Measurements from ENCODE around the gene RPL29.
A peak's percentile ranks its signal among the peaks of the same experiment; 100 is the strongest.
"Not testable (repeated sequence)": the region's sequence is repeated elsewhere in the genome, so short reads cannot be mapped to it uniquely, and the experiment has no call there.

RPL29 gene

DNA sequence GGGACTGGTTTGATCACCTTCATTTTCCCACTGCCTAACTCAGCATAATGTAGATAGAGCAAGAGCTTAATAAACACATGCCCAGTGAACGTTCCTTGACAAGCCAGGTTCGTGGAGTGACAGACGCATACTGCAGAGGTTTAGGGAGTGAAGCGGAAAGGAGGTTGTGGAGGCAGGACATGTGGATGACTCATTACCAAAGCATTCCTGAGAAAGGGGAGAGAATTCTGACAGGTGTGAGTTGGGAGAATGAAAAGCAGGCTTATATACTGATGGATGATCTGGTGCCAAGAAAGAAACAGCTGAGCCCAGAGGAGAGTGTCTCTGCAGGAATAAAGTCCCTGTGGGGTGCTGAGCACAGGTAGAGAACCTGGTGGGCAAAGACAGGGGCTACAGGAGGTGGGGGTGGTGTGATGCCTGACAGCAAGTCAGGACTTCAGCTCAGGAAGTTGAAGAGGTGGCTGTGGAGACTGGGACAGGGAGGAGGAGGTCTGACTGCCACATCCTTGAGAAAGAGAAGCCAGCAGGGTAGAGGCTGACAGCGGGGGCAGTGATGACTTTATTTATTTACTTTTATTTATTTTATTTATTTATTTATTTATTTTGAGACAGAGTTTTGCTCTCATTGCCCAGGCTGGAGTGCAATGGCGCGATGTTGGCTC, 2.4 kb upstream of the RPL29 start:
- no peak overlapping the region for H3K4me3 ChIP-seq (ENCODE audit: low read depth, low read length)
- TF ChIP-seq, protein P1, sequence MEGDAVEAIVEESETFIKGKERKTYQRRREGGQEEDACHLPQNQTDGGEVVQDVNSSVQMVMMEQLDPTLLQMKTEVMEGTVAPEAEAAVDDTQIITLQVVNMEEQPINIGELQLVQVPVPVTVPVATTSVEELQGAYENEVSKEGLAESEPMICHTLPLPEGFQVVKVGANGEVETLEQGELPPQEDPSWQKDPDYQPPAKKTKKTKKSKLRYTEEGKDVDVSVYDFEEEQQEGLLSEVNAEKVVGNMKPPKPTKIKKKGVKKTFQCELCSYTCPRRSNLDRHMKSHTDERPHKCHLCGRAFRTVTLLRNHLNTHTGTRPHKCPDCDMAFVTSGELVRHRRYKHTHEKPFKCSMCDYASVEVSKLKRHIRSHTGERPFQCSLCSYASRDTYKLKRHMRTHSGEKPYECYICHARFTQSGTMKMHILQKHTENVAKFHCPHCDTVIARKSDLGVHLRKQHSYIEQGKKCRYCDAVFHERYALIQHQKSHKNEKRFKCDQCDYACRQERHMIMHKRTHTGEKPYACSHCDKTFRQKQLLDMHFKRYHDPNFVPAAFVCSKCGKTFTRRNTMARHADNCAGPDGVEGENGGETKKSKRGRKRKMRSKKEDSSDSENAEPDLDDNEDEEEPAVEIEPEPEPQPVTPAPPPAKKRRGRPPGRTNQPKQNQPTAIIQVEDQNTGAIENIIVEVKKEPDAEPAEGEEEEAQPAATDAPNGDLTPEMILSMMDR (IDR thresholded peaks at IDR 0.05; ENCODE audit: borderline replicate concordance, insufficient read depth, low read depth, low read length) = no peak

DNA sequence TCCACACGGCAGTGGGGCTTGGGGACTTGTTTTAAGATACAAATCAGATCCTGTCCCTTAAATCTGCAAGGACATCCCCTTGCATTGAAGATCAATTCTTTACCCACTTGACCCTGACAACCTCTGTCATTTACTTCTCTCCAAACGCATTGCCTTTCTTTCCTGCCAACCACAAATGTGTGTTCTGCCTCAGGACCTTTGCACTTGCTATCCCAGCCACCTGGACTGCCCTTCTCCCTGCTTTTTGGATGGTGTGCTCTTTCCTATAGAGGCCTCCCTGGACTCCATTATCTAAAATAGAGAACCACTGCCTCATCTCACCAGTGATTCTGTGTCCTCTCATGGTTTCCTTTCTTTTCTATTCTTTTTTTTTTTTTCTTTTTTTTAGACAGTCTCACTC, 1.5 kb upstream of the RPL29 start:
- TF ChIP-seq, protein P1 (IDR thresholded peaks at IDR 0.05; ENCODE audit: borderline replicate concordance, insufficient read depth, low read depth, low read length) = no peak
- no peak overlapping the region for H3K4me3 ChIP-seq (ENCODE audit: low read depth, low read length)

DNA sequence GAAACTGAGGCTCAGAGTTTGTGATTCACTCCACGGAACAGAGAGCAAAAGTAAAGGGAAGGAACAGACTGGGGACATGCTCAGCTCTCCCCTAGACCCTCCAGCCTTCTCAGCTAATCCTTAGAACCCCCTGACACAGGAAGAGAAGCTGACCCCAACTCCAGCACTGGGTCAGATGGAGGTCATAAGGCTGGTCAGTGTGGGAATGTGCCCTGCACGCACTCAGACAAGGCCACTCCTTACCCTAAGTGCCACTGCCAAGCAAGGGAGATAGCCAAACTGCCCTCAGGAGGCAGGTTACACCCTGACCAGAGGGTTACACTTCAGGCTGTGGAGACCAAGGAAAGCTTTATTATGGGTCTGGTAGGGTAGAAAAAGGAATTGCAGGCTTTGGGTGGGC, 1.2 kb downstream of the RPL29 start:
- H3K4me3 ChIP-seq (ENCODE audit: low read depth, low read length) = peak overlapping the region; percentile 99
- TF ChIP-seq, protein P1 (IDR thresholded peaks at IDR 0.05; ENCODE audit: borderline replicate concordance, insufficient read depth, low read depth, low read length) = no peak

DNA sequence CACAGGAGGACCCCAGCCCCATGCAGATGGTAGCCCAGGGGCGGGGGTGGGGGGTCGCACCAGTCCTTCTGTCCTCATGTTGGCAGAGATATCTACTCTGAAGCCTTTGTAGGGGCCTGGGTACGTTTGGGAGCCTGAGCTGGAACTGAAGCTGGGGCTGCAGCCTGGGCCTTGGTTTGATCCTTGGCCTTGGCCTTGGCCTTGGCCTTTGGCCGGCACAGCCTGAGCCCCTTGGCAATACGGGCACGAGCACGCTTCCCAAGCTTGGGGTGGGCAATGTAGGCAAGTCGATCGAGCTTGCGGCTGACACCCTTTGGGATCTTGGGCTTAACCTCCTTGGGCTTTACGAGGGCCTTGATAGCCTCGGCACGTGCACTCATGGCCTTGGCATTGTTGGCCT, 2.0 kb downstream of the RPL29 start:
- H3K4me3 ChIP-seq (ENCODE audit: low read depth, low read length) = not testable (repeated sequence)

DNA sequence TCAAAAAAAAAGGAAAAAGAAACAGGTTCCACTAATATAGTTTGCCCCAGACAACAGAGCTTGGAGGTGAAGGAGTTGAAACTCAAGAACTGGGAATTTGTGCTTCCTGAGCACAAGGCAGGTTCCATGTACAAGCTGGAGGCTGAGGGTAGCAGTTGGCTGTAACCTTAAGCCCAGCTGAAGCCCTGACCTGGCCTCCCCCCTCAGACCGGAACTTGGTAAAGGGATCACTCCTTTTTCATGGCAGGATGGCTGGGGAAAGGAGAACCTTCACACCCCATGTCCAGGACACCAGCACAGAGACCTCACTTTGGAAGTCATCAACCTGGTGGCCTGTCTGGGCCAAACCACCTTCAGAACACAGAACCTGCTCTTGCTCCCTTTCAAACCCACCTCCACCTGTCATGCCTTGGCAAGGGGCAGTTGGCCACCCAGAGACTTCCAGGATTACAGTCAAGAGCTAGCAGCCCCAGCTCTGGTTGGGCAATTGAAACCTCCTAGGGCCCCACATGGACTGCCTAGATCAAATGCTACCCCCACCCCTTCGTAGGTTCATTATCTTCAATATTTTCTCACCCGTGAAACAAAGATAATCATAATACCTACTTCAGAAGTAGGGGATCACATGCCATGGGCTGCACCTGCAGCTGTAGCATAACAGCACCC, 3.5 kb downstream of the RPL29 start:
- TF ChIP-seq, protein P1 (IDR thresholded peaks at IDR 0.05; ENCODE audit: borderline replicate concordance, insufficient read depth, low read depth, low read length) = no peak
- no peak overlapping the region for H3K4me3 ChIP-seq (ENCODE audit: low read depth, low read length)

DNA sequence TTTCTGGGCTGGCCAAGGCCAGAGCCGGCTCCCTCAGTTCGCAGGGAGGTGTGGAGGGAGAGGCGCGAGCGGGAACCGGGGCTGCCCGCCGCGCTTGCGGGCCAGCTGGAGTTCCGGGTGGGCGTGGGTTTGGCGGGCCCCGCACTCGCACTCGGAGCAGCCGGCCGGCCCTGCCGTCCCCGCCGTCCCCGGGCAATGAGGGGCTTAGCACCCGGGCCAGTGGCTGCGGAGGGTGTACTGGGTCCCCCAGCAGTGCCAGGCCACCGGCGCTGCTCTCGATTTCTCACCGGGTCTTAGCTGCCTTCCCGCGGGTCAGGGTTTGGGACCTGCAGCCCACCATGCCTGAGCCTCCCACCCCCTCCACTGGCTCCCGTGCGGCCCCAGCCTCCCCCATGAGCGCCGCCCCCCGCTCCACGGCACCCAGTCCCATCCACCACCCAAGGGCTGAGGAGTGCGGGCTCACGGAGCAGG, 5.2 kb downstream of the RPL29 start:
- not testable (repeated sequence) for H3K4me3 ChIP-seq (ENCODE audit: low read depth, low read length)

DNA sequence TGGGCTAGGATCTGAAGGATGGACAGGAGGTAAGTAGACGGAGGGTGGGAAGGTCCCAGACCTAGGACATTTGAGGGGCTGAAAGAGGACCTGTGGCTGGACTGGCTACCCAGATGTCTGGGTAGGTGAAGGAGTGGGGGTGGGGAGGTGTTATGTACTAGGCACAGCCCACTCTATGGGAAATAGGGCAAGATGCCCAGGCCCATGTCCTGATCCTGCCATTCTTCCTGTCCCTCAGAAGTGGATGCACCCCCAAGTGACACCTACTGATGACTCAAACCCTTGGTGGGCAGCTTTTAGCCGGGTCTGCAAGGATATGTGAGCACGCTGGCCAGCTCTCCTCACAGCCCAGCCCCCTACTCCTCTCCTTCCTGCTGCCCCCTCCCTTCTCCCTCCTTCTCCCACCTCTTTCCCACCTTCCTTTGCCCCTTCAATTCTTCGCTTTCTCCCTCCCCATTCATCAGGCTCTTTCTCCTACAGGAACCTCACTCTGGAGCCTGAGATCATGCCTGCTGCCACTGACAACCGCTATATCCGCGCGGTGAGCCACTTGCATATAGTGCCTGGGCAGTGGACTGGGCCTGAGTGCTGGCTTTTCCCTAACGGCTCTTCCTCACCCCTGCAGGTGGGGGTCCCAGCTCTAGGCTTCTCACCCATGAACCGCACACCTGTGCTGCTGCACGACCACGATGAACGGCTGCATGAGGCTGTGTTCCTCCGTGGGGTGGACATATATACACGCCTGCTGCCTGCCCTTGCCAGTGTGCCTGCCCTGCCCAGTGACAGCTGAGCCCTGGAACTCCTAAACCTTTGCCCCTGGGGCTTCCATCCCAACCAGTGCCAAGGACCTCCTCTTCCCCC, 7.2 kb downstream of the RPL29 start:
- TF ChIP-seq, protein P1 (IDR thresholded peaks at IDR 0.05; ENCODE audit: borderline replicate concordance, insufficient read depth, low read depth, low read length) = no peak

DNA sequence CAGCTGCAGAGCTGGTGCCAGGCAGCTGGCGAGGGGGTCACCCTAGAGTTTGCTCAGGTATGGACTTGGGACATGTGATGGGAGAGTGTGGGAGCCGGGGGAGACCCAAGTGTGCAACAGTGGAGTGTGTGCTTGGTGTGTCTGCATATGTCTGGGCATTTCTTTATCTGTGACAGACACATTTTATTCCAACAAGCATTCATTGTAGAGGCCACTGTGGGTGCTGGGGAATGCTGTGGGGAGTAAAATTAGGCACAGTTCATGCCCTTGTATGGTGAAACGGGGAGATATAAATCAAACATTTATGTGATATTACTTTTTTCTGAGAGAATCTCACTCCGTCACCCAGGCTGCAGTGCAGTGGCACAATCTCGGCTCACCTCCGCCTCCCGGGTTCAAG, 8.1 kb downstream of the RPL29 start:
- TF ChIP-seq, protein P1 (IDR thresholded peaks at IDR 0.05; ENCODE audit: borderline replicate concordance, insufficient read depth, low read depth, low read length) = no peak
- no peak overlapping the region for H3K4me3 ChIP-seq (ENCODE audit: low read depth, low read length)

More for the DNA sequence above, 7.2 kb downstream of the RPL29 start:
- H3K4me3 ChIP-seq (ENCODE audit: low read depth, low read length) = no peak overlapping the region

All from GM12875 (cell line).